ENCODE results near the gene FMNL1. TPM values are rescaled to one million over a fixed set of nuclear protein-coding genes. Genes with fewer than 3 reads are reported as not detected.
A peak's percentile ranks its signal among the peaks of the same experiment; 100 is the strongest.

FMNL1 gene
- total and polyA plus RNA-seq, 7 experiments from 2014 or later, result 19.0 to 595 (median 366) TPM

DNA sequence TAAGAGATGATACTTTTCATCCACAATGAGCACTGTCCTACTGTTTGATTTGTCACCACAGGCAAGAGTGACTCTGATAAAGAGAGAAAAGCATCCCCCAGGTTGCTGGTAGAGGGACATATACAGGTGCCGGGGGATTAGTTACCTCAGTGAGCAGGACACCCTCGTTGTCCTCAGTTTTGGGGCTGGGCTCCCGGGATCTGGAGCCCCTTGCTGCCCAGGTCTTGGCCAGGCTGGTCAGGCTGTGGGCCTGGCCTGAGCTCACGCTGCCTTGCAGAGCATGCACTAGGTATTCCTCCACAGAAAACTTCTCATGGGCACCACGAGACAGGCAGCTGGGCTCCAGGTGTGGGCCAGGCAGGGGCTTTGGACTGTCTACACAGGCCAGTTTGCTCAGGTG lies 64.6 kb downstream of the FMNL1 start:
- no peaks in the 10 kb centered on the region for H3K9me3 Mint-ChIP-seq
- Histone ChIP-seq H3K4me3 (ENCODE audit: low read length) (no peak overlapping the region), H3K36me3 (ENCODE audit: control insufficient read depth in 2 of 3, insufficient read depth in 3 of 3, low read length in 3 of 3) (peaks cover 18 to 89% (median 21%) of the 10 kb centered on the region in 3 experiments), H3K27me3 (ENCODE audit: control insufficient read depth in 2 of 2, insufficient read depth in 2 of 2, low read length in 2 of 2) (no peaks in the 10 kb centered on the region), H3K9me3 (ENCODE audit: control insufficient read depth in 2 of 3, low read length in 3 of 3) (no peaks in the 10 kb centered on the region), H3K4me1 (ENCODE audit: control insufficient read depth in 2 of 2, insufficient read depth in 2 of 2, low read length in 2 of 2) (no peaks in the 10 kb centered on the region), H3K27ac (ENCODE audit: low read depth, low read length) (no peak overlapping the region)
- peak overlapping the region in 6 of 9 donors; percentile 16 to 63 (median 38) for H3K27ac Mint-ChIP-seq
- DNase-seq, result no peak
- ChIA-PET POLR2A (interaction anchor here (0.6 to 0.7 kb wide), 2 partner anchors 7 to 9 kb away, joined by 3 read pairs; no protein-coding TSS in a partner anchor), CTCF (no interaction called here)
- no peak overlapping the region for H3K4me3 Mint-ChIP-seq
- peaks cover 4 to 27% (median 8%) of the 10 kb centered on the region in 5 donors for H3K36me3 Mint-ChIP-seq
- H3K4me1 Mint-ChIP-seq, result peaks cover 0 to 22% (median 11%) of the 10 kb centered on the region in 7 donors
- intact Hi-C loops (cut with micrococcal nuclease), result no loop called here
- H3K27me3 Mint-ChIP-seq, result no peaks in the 10 kb centered on the region
- ATAC-seq, result no peak

DNA sequence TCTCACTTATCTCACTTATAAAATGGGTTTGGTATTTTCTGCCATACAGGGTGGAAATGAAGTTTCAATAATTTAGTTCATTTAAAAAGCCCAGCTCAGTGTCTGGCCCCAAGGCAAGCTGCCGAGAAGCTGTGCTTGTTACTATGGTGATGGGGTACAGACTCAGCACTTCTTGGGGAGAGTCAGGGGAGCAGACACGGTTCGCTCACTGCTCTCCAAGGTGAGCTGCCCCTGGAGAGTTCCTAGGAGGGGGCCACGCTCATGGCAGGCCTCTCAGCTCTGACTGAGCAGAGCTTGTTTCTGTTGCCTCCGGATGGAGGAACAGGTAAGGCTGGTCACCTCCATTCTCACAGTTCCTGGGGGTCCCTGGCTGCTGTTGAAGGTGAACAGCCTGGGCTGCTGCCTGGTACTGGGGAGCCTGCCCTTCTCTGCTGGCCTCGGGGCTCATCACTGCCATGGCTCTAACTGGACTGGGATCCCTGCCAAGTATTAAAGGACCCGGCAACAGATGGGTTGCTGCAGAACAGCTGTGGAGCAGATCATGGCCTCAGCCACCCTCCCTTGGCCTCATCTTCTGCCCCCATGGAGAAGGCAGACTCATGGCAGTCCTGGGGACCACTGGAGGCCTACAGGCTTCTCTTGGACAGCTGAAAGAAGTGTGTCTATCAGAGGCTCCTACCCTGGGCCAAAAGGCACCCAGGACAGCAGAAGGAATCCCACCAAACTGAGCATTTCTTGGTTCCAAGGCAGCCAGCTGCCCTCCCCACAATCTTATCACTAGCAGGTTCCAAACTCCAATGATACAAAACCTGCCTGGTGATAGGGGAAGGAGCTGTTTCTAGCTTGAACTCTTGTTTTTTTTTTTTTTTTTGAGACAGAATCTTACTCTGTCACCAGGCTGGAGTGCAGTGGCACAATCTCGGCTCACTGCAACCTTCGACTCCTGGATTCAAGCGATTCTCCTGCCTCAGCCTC lies 66.1 kb downstream of the FMNL1 start:
- intact Hi-C loops (cut with micrococcal nuclease), result no loop called here
- H3K27ac Mint-ChIP-seq, result peak overlapping the region in 2 of 9 donors; percentile 43 to 48
- ATAC-seq (no peak), DNase-seq (no peak)
- H3K4me1 Mint-ChIP-seq, result peaks cover 6 to 33% (median 19%) of the 10 kb centered on the region in 7 donors
- H3K4me1 ChIP-seq (ENCODE audit: control insufficient read depth in 2 of 2, insufficient read depth in 2 of 2, low read length in 2 of 2), result no peaks in the 10 kb centered on the region
- H3K27me3 ChIP-seq (ENCODE audit: control insufficient read depth in 2 of 2, insufficient read depth in 2 of 2, low read length in 2 of 2), result no peaks in the 10 kb centered on the region
- ChIA-PET CTCF (interaction anchor here (0.6 to 1.3 kb wide), 3 partner anchors 12 to 347 kb away, joined by 3 to 4 read pairs (median 3); no protein-coding TSS in a partner anchor), POLR2A (interaction anchor here (0.7 to 1.5 kb wide), 3 partner anchors 15 to 33 kb away, joined by 3 to 5 read pairs (median 4); partner anchors contain the start of gene MAP3K14)
- no peaks in the 10 kb centered on the region for H3K9me3 ChIP-seq (ENCODE audit: control insufficient read depth in 2 of 3, low read length in 3 of 3)
- H3K36me3 Mint-ChIP-seq, result peaks cover 4 to 27% (median 8%) of the 10 kb centered on the region in 5 donors
- H3K4me3 ChIP-seq (ENCODE audit: low read length), result no peak overlapping the region
- H3K9me3 Mint-ChIP-seq, result no peaks in the 10 kb centered on the region
- no peaks in the 10 kb centered on the region for H3K27me3 Mint-ChIP-seq
- H3K36me3 ChIP-seq (ENCODE audit: control insufficient read depth in 2 of 3, insufficient read depth in 3 of 3, low read length in 3 of 3), result peaks cover 17 to 85% (median 21%) of the 10 kb centered on the region in 3 experiments
- no peak overlapping the region for H3K4me3 Mint-ChIP-seq
- no peak overlapping the region for H3K27ac ChIP-seq (ENCODE audit: low read depth, low read length)

DNA sequence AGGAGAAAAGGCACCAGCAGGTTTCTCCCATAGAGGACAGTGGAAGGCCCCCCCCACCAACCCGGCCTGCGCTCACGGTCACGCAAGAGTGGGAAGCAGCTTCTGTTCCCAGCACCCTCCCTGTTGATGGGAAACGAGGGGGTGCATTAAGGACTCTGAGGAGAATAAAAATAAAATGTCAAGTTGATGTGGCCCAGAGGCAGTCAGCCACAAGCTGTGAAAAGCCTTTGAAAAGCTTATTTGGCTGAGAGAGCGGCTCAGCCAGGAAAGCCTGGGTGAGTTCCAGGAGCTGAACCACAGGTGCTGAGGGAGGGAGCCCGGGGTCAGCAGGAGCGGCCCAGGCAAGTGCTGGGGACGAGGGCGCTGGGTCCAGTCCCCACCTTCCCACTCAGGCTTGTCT lies 67.1 kb downstream of the FMNL1 start:
- H3K9me3 ChIP-seq (ENCODE audit: control insufficient read depth in 2 of 3, low read length in 3 of 3), result no peaks in the 10 kb centered on the region
- ChIA-PET CTCF (interaction anchor here (2.4 kb wide), 1 partner anchor 12 kb away, joined by 6 read pairs; no protein-coding TSS in a partner anchor), POLR2A (interaction anchor here (1.1 to 1.5 kb wide), 2 partner anchors 14 to 32 kb away, joined by 4 read pairs; no protein-coding TSS in a partner anchor)
- intact Hi-C loops (cut with micrococcal nuclease), result no loop called here
- H3K27me3 ChIP-seq (ENCODE audit: control insufficient read depth in 2 of 2, insufficient read depth in 2 of 2, low read length in 2 of 2), result no peaks in the 10 kb centered on the region
- H3K9me3 Mint-ChIP-seq, result no peaks in the 10 kb centered on the region
- peaks cover 7 to 83% (median 21%) of the 10 kb centered on the region in 3 experiments for H3K36me3 ChIP-seq (ENCODE audit: control insufficient read depth in 2 of 3, insufficient read depth in 3 of 3, low read length in 3 of 3)
- H3K36me3 Mint-ChIP-seq, result peaks cover 4 to 23% (median 8%) of the 10 kb centered on the region in 5 donors
- ATAC-seq (no peak), DNase-seq (no peak)
- no peak overlapping the region for H3K4me3 ChIP-seq (ENCODE audit: low read length)
- peaks cover 0 to 6% of the 10 kb centered on the region in 2 donors for H3K4me1 ChIP-seq (ENCODE audit: control insufficient read depth in 2 of 2, insufficient read depth in 2 of 2, low read length in 2 of 2)
- no peak overlapping the region for H3K27ac ChIP-seq (ENCODE audit: low read depth, low read length)
- no peaks in the 10 kb centered on the region for H3K27me3 Mint-ChIP-seq
- no peak overlapping the region for H3K4me3 Mint-ChIP-seq
- H3K4me1 Mint-ChIP-seq, result peaks cover 15 to 43% (median 24%) of the 10 kb centered on the region in 7 donors
- H3K27ac Mint-ChIP-seq, result peak overlapping the region in 2 of 9 donors; percentile 56 to 59

DNA sequence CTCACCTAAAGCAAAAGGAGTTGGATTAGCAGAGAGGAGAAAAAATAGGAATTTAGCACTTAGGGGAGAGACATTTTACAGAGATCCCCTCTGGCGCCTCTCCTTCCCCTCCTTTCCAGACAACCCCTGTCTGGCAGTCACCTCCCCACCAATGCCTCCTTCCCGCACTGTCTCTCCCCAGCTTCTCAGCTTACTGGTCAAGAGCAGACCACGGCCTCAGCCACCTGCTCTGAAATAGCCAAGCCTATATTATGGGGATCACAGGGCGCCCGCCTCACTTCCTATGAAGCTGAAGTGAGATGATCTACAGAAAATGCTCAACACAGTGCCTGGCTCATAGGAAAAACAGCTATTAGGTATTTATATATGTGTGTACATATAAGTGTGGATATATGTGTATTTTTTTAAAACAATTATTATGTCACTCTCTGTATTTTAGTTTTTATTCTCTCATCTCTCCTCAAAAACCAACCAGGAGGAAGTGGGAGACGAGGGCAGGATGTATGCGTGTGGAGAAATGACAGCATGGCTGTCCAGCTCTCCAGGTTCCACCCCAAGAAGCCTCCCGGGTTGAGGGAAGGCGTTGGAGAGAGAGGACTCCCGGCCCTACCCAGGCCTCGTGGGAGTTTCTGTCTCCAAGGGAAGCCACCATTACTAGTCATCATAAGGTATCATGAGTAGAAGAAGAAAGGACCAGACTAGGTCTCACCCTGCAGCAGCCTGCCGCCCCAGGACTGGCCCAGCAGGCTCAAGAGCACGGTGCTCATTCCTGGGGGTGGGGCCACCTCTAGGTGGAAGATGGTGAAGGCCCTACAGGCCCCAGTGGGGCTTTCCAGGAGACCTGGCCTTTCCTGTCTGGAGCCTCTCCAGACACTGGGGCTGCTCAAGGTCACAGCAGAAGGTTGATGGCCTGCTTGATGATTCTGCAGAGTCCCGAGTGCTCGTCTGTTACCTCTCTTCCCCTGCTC lies 67.9 kb downstream of the FMNL1 start:
- H3K9me3 Mint-ChIP-seq, result no peaks in the 10 kb centered on the region
- no peaks in the 10 kb centered on the region for H3K27me3 Mint-ChIP-seq
- peaks cover 0 to 16% (median 7%) of the 10 kb centered on the region in 5 donors for H3K36me3 Mint-ChIP-seq
- intact Hi-C loops (cut with micrococcal nuclease), result no loop called here
- Histone ChIP-seq H3K36me3 (ENCODE audit: control insufficient read depth in 2 of 3, insufficient read depth in 3 of 3, low read length in 3 of 3) (peaks cover 3 to 81% (median 21%) of the 10 kb centered on the region in 3 experiments), H3K27me3 (ENCODE audit: control insufficient read depth in 2 of 2, insufficient read depth in 2 of 2, low read length in 2 of 2) (no peaks in the 10 kb centered on the region), H3K4me3 (ENCODE audit: low read length) (no peak overlapping the region), H3K4me1 (ENCODE audit: control insufficient read depth in 2 of 2, insufficient read depth in 2 of 2, low read length in 2 of 2) (peaks cover 0 to 6% of the 10 kb centered on the region in 2 donors), H3K9me3 (ENCODE audit: control insufficient read depth in 2 of 3, low read length in 3 of 3) (no peaks in the 10 kb centered on the region), H3K27ac (ENCODE audit: low read depth, low read length) (no peak overlapping the region)
- ATAC-seq (no peak), DNase-seq (no peak)
- H3K4me3 Mint-ChIP-seq, result no peak overlapping the region
- peak overlapping the region in 7 of 9 donors; percentile 36 to 79 (median 46) for H3K27ac Mint-ChIP-seq
- H3K4me1 Mint-ChIP-seq, result peaks cover 7 to 44% (median 27%) of the 10 kb centered on the region in 7 donors
- POLR2A ChIA-PET, result interaction anchor here (1.1 to 1.3 kb wide), 2 partner anchors 22 to 31 kb away, joined by 3 to 4 read pairs; no protein-coding TSS in a partner anchor
- CTCF ChIA-PET, result interaction anchor here (0.7 to 2.4 kb wide), 2 partner anchors 12 to 70 kb away, joined by 3 to 6 read pairs; no protein-coding TSS in a partner anchor

DNA sequence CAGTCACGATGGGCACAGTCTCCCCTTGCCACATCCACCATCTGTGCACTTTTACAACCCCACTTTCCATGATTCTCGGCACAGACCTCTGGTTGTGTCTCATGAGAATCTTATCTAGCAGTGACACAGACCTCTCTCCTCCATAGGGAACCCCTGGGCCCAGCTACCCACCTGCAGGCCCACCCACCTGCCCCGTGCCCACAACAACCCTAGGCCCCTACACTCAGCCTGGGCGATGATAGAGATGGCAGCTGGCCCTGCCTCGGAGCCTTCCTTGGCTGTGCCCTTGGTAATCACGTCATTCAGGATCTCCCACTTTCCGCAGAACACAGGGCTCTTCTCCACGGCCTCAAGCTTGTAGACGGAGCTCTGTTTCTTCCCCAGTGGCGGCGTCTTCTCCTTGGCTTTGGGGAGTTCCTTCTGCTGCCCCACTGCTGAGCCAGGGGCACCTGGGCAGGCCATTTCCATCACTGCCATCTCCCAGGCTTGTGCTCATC lies 68.6 kb downstream of the FMNL1 start:
- ATAC-seq (no peak), DNase-seq (no peak)
- Histone ChIP-seq H3K27me3 (ENCODE audit: control insufficient read depth in 2 of 2, insufficient read depth in 2 of 2, low read length in 2 of 2) (no peaks in the 10 kb centered on the region), H3K36me3 (ENCODE audit: control insufficient read depth in 2 of 3, insufficient read depth in 3 of 3, low read length in 3 of 3) (peaks cover 3 to 74% (median 21%) of the 10 kb centered on the region in 3 experiments), H3K27ac (ENCODE audit: low read depth, low read length) (no peak overlapping the region), H3K4me1 (ENCODE audit: control insufficient read depth in 2 of 2, insufficient read depth in 2 of 2, low read length in 2 of 2) (peaks cover 0 to 6% of the 10 kb centered on the region in 2 donors), H3K9me3 (ENCODE audit: control insufficient read depth in 2 of 3, low read length in 3 of 3) (no peaks in the 10 kb centered on the region), H3K4me3 (ENCODE audit: low read length) (no peak overlapping the region)
- H3K27ac Mint-ChIP-seq, result peak overlapping the region in 6 of 9 donors; percentile 41 to 79 (median 59)
- ChIA-PET POLR2A (interaction anchor here (1.3 kb wide), 1 partner anchor 21 kb away, joined by 3 read pairs; no protein-coding TSS in a partner anchor), CTCF (interaction anchor here (2.4 kb wide), 1 partner anchor 13 kb away, joined by 6 read pairs; no protein-coding TSS in a partner anchor)
- no peaks in the 10 kb centered on the region for H3K9me3 Mint-ChIP-seq
- no peak overlapping the region for H3K4me3 Mint-ChIP-seq
- peaks cover 10 to 47% (median 30%) of the 10 kb centered on the region in 7 donors for H3K4me1 Mint-ChIP-seq
- intact Hi-C loops (cut with micrococcal nuclease), result no loop called here
- peaks cover 0 to 19% (median 7%) of the 10 kb centered on the region in 5 donors for H3K36me3 Mint-ChIP-seq
- no peaks in the 10 kb centered on the region for H3K27me3 Mint-ChIP-seq

Measured in naive thymus-derived CD4-positive, alpha-beta T cell (primary cell).